GM12878 (cell line): ENCODE results near the gene EIF5A.

Source experiments
- CTCF ChIP-seq, 3 experiments: IDR thresholded peaks in 2 of 3; conservative IDR thresholded peaks in 1 of 3; 2 replicates each; pipeline ENCODE4 v1.5.1; 2011; ENCODE audit warnings: low read depth in 3 of 3, low read length in 3 of 3, mild to moderate bottlenecking in 3 of 3, control low read depth in 2 of 3, moderate library complexity in 2 of 3, inconsistent platforms in 1 of 3, mixed read lengths in 1 of 3; ENCODE audit not compliant: control insufficient read depth in 2 of 3, insufficient read depth in 1 of 3; ENCODE audit errors: extremely low read depth in 1 of 3
- FOS ChIP-seq: IDR thresholded peaks from 3 replicates; pipeline ENCODE4 v1.6.1; 2011; ENCODE audit warnings: borderline replicate concordance; ENCODE audit not compliant: insufficient read length; ENCODE audit errors: extremely low read depth
- POLR2A ChIP-seq: IDR thresholded peaks from 2 replicates; pipeline ENCODE4 v1.6.1; 2011; ENCODE audit warnings: low read depth, mild to moderate bottlenecking, low read length

- TF ChIP-seq POLR2A (no peak), CTCF (IDR thresholded peaks at IDR 0.05 in 2 of 3, conservative IDR thresholded peaks at IDR 0.05 in 1 of 3; ENCODE audit: control insufficient read depth in 2 of 3, extremely low read depth in 1 of 3, insufficient read depth in 1 of 3, low read depth in 3 of 3, low read length in 3 of 3) (no peak), FOS (no peak)
Measured at GRCh38 chr17:7347630-7348477, 40.4 kb downstream of the EIF5A start.
